DOHH2 (cell line): ENCODE measurements around the gene HIVEP2.

Experiments used
- EZH2phosphoT487 ChIP-seq: fragments of 200-600 bp; sonication (generic); IDR thresholded peaks from 2 replicates; pipeline ENCODE4 v1.6.1; 2017; ENCODE audit warnings: borderline replicate concordance, mild to moderate bottlenecking, antibody characterized with exemption, low read length, moderate library complexity, mixed read lengths
- TF ChIP-seq, protein P1 (sequence below): fragments of 200-600 bp; sonication (generic); IDR thresholded peaks from one replicate; pipeline ENCODE4 v1.5.1; 2014; ENCODE audit warnings: antibody characterized with exemption, mild to moderate bottlenecking, low read depth, low read length; ENCODE audit not compliant: poor library complexity, severe bottlenecking

DNA sequence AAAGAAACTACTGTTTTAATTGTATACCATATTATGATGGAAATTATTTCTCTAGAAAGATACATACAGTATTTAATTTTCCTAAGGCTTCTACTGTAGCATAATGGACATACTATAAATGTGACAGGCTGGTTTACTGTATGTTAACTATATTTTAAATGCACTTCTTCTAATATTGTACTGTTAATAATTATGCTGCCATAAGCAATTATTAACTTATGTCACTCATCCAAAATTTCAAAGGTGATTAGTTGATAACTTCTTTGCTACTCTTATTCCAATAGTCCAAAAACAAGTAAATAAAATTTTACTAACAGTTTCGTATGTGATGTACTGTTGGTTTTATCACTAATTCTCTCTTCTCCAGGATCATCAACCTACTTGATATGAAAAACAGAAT lies 28.1 kb downstream of the HIVEP2 start:
- TF ChIP-seq, protein P1, sequence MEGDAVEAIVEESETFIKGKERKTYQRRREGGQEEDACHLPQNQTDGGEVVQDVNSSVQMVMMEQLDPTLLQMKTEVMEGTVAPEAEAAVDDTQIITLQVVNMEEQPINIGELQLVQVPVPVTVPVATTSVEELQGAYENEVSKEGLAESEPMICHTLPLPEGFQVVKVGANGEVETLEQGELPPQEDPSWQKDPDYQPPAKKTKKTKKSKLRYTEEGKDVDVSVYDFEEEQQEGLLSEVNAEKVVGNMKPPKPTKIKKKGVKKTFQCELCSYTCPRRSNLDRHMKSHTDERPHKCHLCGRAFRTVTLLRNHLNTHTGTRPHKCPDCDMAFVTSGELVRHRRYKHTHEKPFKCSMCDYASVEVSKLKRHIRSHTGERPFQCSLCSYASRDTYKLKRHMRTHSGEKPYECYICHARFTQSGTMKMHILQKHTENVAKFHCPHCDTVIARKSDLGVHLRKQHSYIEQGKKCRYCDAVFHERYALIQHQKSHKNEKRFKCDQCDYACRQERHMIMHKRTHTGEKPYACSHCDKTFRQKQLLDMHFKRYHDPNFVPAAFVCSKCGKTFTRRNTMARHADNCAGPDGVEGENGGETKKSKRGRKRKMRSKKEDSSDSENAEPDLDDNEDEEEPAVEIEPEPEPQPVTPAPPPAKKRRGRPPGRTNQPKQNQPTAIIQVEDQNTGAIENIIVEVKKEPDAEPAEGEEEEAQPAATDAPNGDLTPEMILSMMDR: no peak
- TF ChIP-seq EZH2phosphoT487: no peak
